K562 (cell line): Measurements from ENCODE around the gene NCOA3. TPM values are rescaled to one million over a fixed set of nuclear protein-coding genes. Genes with fewer than 3 reads are reported as not detected.

Experiments
- ARID2 ChIP-seq: fragments of 450-650 bp; IDR thresholded peaks from 2 replicates; pipeline ENCODE4 v1.6.1; 2017; ENCODE audit warnings: antibody characterized with exemption, mild to moderate bottlenecking
- CHD1 ChIP-seq: fragments of 200-600 bp; sonication (generic); IDR thresholded peaks from one replicate; pipeline ENCODE4 v1.6.1; 2012; ENCODE audit warnings: mild to moderate bottlenecking, moderate library complexity, low read length, inconsistent platforms
- DMBX1 ChIP-seq: fragments of 250-450 bp; sonication (Bioruptor Pico); IDR thresholded peaks from 2 replicates; pipeline ENCODE4 v1.8.0; 2022; ENCODE audit warnings: inconsistent platforms, mild to moderate bottlenecking, moderate library complexity, borderline replicate concordance
- ETV1 ChIP-seq: fragments of 450-650 bp; conservative IDR thresholded peaks from 2 replicates; pipeline ENCODE4 v1.6.1; 2016; ENCODE audit warnings: missing genetic modification characterization, control low read depth, low read depth, missing compliant biosample characterization
- ETV5 ChIP-seq: sonication (generic); formaldehyde crosslinking; IDR thresholded peaks from 2 replicates; pipeline ENCODE4 v1.4.0; 2020; ENCODE audit warnings: low read depth, mild to moderate bottlenecking, missing genetic modification reagents
- HDAC1 ChIP-seq, 2 experiments: fragments of 450-650 bp; IDR thresholded peaks; 2 replicates each; pipeline ENCODE4 v1.6.1; 2016 to 2017; ENCODE audit warnings: inconsistent platforms in 1 of 2, mild to moderate bottlenecking in 1 of 2, moderate library complexity in 1 of 2
- HDAC2 ChIP-seq: fragments of 450-650 bp; IDR thresholded peaks from 2 replicates; pipeline ENCODE4 v1.6.1; 2016; ENCODE audit warnings: mild to moderate bottlenecking
- HMG20B ChIP-seq: fragments of 250-450 bp; sonication (Bioruptor Pico); IDR thresholded peaks from 2 replicates; pipeline ENCODE4 v1.5.0; 2021; ENCODE audit warnings: mild to moderate bottlenecking
- L3MBTL2 ChIP-seq: fragments of 450-650 bp; IDR thresholded peaks from 2 replicates; pipeline ENCODE4 v1.6.1; 2016; ENCODE audit warnings: mild to moderate bottlenecking, moderate library complexity
- MLX ChIP-seq, 2 experiments: fragments of 450-650 bp in 1 of 2; sonication (generic) in 1 of 2; formaldehyde crosslinking; conservative IDR thresholded peaks; 2 replicates each; pipeline versions ENCODE4 v1.4.0 to v1.8.1; 2020 to 2022; ENCODE audit warnings: mild to moderate bottlenecking in 1 of 2, missing genetic modification reagents in 1 of 2
- NCOA2 ChIP-seq, 2 experiments: fragments of 450-650 bp; IDR thresholded peaks; 2 replicates each; pipeline ENCODE4 v1.6.1; 2018; ENCODE audit warnings: mild to moderate bottlenecking in 2 of 2, moderate library complexity in 1 of 2; ENCODE audit not compliant: partially characterized antibody in 2 of 2
- PHB ChIP-seq: fragments of 250-450 bp; sonication (Bioruptor Pico); IDR thresholded peaks from 2 replicates; pipeline ENCODE4 v1.5.0; 2021
- RFX5 ChIP-seq: IDR thresholded peaks from 2 replicates; pipeline ENCODE4 v1.6.1; 2011; ENCODE audit warnings: low read depth, mild to moderate bottlenecking, improper control_type of control experiment, low read length
- SP2 ChIP-seq: IDR thresholded peaks from 2 replicates; pipeline ENCODE4 v1.6.1; 2011; ENCODE audit warnings: mild to moderate bottlenecking, low read depth, low read length, moderate library complexity; ENCODE audit not compliant: poor library complexity, severe bottlenecking; ENCODE audit errors: extremely low read depth
- ZNF280A ChIP-seq: fragments of 450-650 bp; IDR thresholded peaks from 2 replicates; pipeline ENCODE4 v1.6.1; 2018; ENCODE audit warnings: mild to moderate bottlenecking, low read depth; ENCODE audit not compliant: partially characterized antibody
- ZNF551 ChIP-seq: fragments of 250-450 bp; sonication (Bioruptor Pico); IDR thresholded peaks from 2 replicates; pipeline ENCODE4 v1.5.0; 2021; ENCODE audit warnings: mild to moderate bottlenecking, moderate library complexity
- ZNF668 ChIP-seq: fragments of 250-450 bp; sonication (Bioruptor Pico); IDR thresholded peaks from 2 replicates; pipeline ENCODE4 v1.8.0; 2022; ENCODE audit warnings: mild to moderate bottlenecking, inconsistent platforms
- polyA plus RNA-seq, 8 experiments: library from polyadenylated mRNA; depleted of rRNA in 4 of 8; stranded (reverse) in 5 of 8; unstranded in 3 of 8; fragments of >200 nt; fragmentation: Nextera tagmentation in 2 of 8; fragmentation: Illumina TruSeq in 1 of 8; extraction: Ambion mirVana in 2 of 8; extraction: Trizol in 1 of 8; gene quantifications; 2 replicates each; pipeline versions ENCODE4 v1.2.1 to v1.2.3, GENCODE V29; 2011 to 2014; ENCODE audit warnings: inconsistent platforms in 1 of 8, missing spikeins in 1 of 8
- total RNA-seq, 7 experiments: library from RNA; depleted of rRNA in 6 of 7; stranded (reverse); fragments of >200 nt in 6 of 7; fragmentation: Illumina TruSeq in 2 of 7; extraction: Trizol in 2 of 7; gene quantifications; 2 replicates each; pipeline versions ENCODE4 v1.2.1 to v1.2.3, GENCODE V29; 2011 to 2021; ENCODE audit warnings: low replicate concordance in 1 of 7
- TF ChIP-seq, protein P1 (sequence below): fragments of 150-350 bp; conservative IDR thresholded peaks from 2 replicates; pipeline ENCODE4 v1.6.1; 2014; ENCODE audit warnings: low read length
- TF ChIP-seq, protein P2 (sequence below): fragments of 450-650 bp; IDR thresholded peaks from 2 replicates; pipeline ENCODE4 v1.6.1; 2014; ENCODE audit warnings: low read depth, mild to moderate bottlenecking, moderate library complexity, borderline replicate concordance
- TF ChIP-seq, protein P3 (sequence below), 2 experiments: fragments of 450-650 bp; conservative IDR thresholded peaks; 2 replicates each; pipeline ENCODE4 v1.6.1; 2017; ENCODE audit warnings: mild to moderate bottlenecking in 2 of 2, moderate library complexity in 2 of 2

NCOA3 gene
- total and polyA plus RNA-seq, 9 of the 15 experiments (the other 6 are each of a cell fraction or from before 2014, with no cell fraction given): 3.2 to 24.3 (median 14.4) TPM

DNA sequence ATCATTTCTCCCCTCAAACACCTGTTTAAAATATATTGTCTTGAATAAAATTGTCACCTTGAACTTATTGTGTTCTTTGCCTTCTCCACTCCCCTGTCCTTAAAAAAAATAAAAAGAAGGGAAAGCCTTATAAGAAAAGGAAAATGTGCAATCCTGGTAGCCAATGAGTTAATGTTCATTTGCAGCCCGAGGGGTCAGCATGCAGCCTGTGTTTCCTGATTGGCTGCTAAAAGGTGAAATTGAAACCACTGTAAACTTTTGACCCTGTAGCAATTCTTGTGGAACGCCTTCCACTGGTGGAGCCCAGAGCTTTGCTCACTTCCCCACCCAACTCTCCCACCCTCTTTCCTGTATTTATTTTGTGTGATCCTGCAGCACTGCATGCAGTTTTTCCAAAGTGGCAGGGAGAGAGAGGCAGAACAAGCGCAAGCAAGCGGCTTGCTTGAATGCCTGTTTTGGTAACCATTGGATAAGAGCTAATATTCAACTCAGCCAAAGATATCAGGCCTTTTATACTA lies 74.9 kb downstream of the NCOA3 start (continued):
- TF ChIP-seq ZNF280A (no peak), MLX (CRISPR knock-in tag; conservative IDR thresholded peaks at IDR 0.05) (no peak), RFX5 (no peak), L3MBTL2 (peak; percentile 90), PHB (CRISPR knock-in tag) (no peak), ZNF551 (CRISPR knock-in tag) (no peak), HMG20B (CRISPR knock-in tag) (no peak), HDAC1 (IDR thresholded peaks at IDR 0.05) (no peak), ETV1 (tag) (no peak), ZNF668 (CRISPR knock-in tag) (no peak), NCOA2 (IDR thresholded peaks at IDR 0.05; ENCODE audit: partially characterized antibody in 2 of 2) (no peak), HDAC2 (no peak), DMBX1 (CRISPR knock-in tag) (0 out of 2 replicates have a peak, but pooled peaks have one; percentile 42), ETV5 (CRISPR knock-in tag) (no peak), CHD1 (no peak), ARID2 (no peak), SP2 (no peak)
- TF ChIP-seq, protein P1, sequence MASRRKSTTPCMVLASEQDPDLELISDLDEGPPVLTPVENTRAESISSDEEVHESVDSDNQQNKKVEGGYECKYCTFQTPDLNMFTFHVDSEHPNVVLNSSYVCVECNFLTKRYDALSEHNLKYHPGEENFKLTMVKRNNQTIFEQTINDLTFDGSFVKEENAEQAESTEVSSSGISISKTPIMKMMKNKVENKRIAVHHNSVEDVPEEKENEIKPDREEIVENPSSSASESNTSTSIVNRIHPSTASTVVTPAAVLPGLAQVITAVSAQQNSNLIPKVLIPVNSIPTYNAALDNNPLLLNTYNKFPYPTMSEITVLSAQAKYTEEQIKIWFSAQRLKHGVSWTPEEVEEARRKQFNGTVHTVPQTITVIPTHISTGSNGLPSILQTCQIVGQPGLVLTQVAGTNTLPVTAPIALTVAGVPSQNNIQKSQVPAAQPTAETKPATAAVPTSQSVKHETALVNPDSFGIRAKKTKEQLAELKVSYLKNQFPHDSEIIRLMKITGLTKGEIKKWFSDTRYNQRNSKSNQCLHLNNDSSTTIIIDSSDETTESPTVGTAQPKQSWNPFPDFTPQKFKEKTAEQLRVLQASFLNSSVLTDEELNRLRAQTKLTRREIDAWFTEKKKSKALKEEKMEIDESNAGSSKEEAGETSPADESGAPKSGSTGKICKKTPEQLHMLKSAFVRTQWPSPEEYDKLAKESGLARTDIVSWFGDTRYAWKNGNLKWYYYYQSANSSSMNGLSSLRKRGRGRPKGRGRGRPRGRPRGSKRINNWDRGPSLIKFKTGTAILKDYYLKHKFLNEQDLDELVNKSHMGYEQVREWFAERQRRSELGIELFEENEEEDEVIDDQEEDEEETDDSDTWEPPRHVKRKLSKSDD: no peak
- TF ChIP-seq, protein P2, sequence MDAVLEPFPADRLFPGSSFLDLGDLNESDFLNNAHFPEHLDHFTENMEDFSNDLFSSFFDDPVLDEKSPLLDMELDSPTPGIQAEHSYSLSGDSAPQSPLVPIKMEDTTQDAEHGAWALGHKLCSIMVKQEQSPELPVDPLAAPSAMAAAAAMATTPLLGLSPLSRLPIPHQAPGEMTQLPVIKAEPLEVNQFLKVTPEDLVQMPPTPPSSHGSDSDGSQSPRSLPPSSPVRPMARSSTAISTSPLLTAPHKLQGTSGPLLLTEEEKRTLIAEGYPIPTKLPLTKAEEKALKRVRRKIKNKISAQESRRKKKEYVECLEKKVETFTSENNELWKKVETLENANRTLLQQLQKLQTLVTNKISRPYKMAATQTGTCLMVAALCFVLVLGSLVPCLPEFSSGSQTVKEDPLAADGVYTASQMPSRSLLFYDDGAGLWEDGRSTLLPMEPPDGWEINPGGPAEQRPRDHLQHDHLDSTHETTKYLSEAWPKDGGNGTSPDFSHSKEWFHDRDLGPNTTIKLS: no peak
- TF ChIP-seq, protein P3, sequence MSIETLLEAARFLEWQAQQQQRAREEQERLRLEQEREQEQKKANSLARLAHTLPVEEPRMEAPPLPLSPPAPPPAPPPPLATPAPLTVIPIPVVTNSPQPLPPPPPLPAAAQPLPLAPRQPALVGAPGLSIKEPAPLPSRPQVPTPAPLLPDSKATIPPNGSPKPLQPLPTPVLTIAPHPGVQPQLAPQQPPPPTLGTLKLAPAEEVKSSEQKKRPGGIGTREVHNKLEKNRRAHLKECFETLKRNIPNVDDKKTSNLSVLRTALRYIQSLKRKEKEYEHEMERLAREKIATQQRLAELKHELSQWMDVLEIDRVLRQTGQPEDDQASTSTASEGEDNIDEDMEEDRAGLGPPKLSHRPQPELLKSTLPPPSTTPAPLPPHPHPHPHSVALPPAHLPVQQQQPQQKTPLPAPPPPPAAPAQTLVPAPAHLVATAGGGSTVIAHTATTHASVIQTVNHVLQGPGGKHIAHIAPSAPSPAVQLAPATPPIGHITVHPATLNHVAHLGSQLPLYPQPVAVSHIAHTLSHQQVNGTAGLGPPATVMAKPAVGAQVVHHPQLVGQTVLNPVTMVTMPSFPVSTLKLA (conservative IDR thresholded peaks at IDR 0.05): peak in 1 of 2 experiments; percentile 30; a peak in 1 of 4 replicates
